Neuronal stem cell (in vitro differentiated cells): Measurements from ENCODE around the gene SLC41A3.
"Not testable (repeated sequence)": the region's sequence is repeated elsewhere in the genome, so short reads cannot be mapped to it uniquely, and the experiment has no call there.

Source experiments
- DNase-seq: peaks from one replicate; pipeline ENCODE4 v3.0.0-alpha.2; 2013; ENCODE audit warnings: low spot score
- H2AFZ ChIP-seq: one replicate; pipeline ENCODE4 v1.6.1; 2013; ENCODE audit warnings: mild to moderate bottlenecking, low read length, inconsistent platforms
- H2AK5ac ChIP-seq: 2 replicates; pipeline ENCODE4 v1.6.1; 2013; ENCODE audit warnings: low read depth, mild to moderate bottlenecking, inconsistent platforms, low read length, moderate library complexity, mixed read lengths
- H2BK120ac ChIP-seq: 2 replicates; pipeline ENCODE4 v1.6.1; 2013; ENCODE audit warnings: low read depth, mild to moderate bottlenecking, inconsistent platforms, low read length, moderate library complexity, mixed read lengths
- H2BK12ac ChIP-seq: one replicate; pipeline ENCODE4 v1.6.1; 2013; ENCODE audit warnings: low read length, inconsistent platforms
- H2BK15ac ChIP-seq: 2 replicates; pipeline ENCODE4 v1.6.1; 2013; ENCODE audit warnings: mild to moderate bottlenecking, low read length, inconsistent platforms, mixed read lengths
- H2BK5ac ChIP-seq: one replicate; pipeline ENCODE4 v1.6.1; 2013; ENCODE audit warnings: inconsistent platforms, mild to moderate bottlenecking, low read length, moderate library complexity
- H3K14ac ChIP-seq: one replicate; pipeline ENCODE4 v1.6.1; 2013; ENCODE audit warnings: low read length, inconsistent platforms
- H3K18ac ChIP-seq: 2 replicates; pipeline ENCODE4 v1.6.1; 2013; ENCODE audit warnings: low read length, inconsistent platforms
- H3K23ac ChIP-seq: 2 replicates; pipeline ENCODE4 v1.6.1; 2013; ENCODE audit warnings: low read depth, mild to moderate bottlenecking, mixed read lengths, low read length, inconsistent platforms; ENCODE audit not compliant: poor library complexity
- H3K27ac ChIP-seq: replicated peaks from 3 replicates; pipeline ENCODE4 v1.5.1; 2013; ENCODE audit warnings: low read length, inconsistent platforms
- H3K27me3 ChIP-seq, 3 experiments: 2 replicates each; pipeline ENCODE4 v1.6.1; 2013; ENCODE audit warnings: low read length in 3 of 3, mild to moderate bottlenecking in 2 of 3, inconsistent platforms in 1 of 3, low read depth in 1 of 3, mixed read lengths in 1 of 3, moderate library complexity in 1 of 3; ENCODE audit not compliant: control insufficient read depth in 3 of 3, insufficient read depth in 3 of 3
- H3K36me3 ChIP-seq, 2 donors: replicated peaks in 1 of 2; 2 replicates each; pipeline ENCODE4 v1.6.1; 2013; ENCODE audit warnings: low read length in 2 of 2; ENCODE audit not compliant: control insufficient read depth in 2 of 2, insufficient read depth in 2 of 2
- H3K4ac ChIP-seq: 2 replicates; pipeline ENCODE4 v1.6.1; 2013; ENCODE audit warnings: inconsistent platforms, mild to moderate bottlenecking, low read length, moderate library complexity
- H3K4me1 ChIP-seq, 2 donors: 1 replicate in 1 of 2; 2 replicates in 1 of 2; pipeline ENCODE4 v1.6.1; 2013; ENCODE audit warnings: low read length in 2 of 2, low read depth in 1 of 2; ENCODE audit not compliant: control insufficient read depth in 2 of 2, insufficient read depth in 1 of 2
- H3K4me2 ChIP-seq: one replicate; pipeline ENCODE4 v1.6.1; 2013; ENCODE audit warnings: mild to moderate bottlenecking, low read length, inconsistent platforms; ENCODE audit not compliant: insufficient read depth, poor library complexity, severe bottlenecking
- H3K4me3 ChIP-seq, 2 donors: 2 replicates each; pipeline ENCODE4 v1.5.1; 2013; ENCODE audit warnings: low read length in 2 of 2, mild to moderate bottlenecking in 2 of 2, inconsistent platforms in 1 of 2, moderate library complexity in 1 of 2
- H3K79me1 ChIP-seq: one replicate; pipeline ENCODE4 v1.6.1; 2013; ENCODE audit warnings: low read depth, mild to moderate bottlenecking, inconsistent platforms, low read length, moderate library complexity
- H3K9ac ChIP-seq: one replicate; pipeline ENCODE4 v1.6.1; 2013; ENCODE audit warnings: mild to moderate bottlenecking, low read depth, low read length, inconsistent platforms; ENCODE audit not compliant: poor library complexity
- H3K9me3 ChIP-seq, 2 donors: replicated peaks in 1 of 2; 2 replicates each; pipeline versions ENCODE3 to v1.6.1; 2013; ENCODE audit warnings: low read length in 2 of 2, mild to moderate bottlenecking in 2 of 2, inconsistent platforms in 1 of 2, low read depth in 1 of 2, mixed read lengths in 1 of 2, moderate library complexity in 1 of 2; ENCODE audit not compliant: control insufficient read depth in 2 of 2, insufficient read depth in 1 of 2
- H4K8ac ChIP-seq: one replicate; pipeline ENCODE4 v1.6.1; 2013; ENCODE audit warnings: low read depth, mild to moderate bottlenecking, inconsistent platforms, low read length, moderate library complexity
- H4K91ac ChIP-seq: one replicate; pipeline ENCODE4 v1.6.1; 2013; ENCODE audit warnings: low read length, low read depth, mild to moderate bottlenecking, inconsistent platforms; ENCODE audit not compliant: poor library complexity
- WGBS, 2 donors: extraction: QIAGEN DNeasy Blood & Tissue Kit; methylation state at CpG; one replicate each; pipeline ENCODE4 v1.1.7; 2013; ENCODE audit warnings: missing lambda C conversion rate in 2 of 2, mixed read lengths in 1 of 2; ENCODE audit not compliant: insufficient read length in 2 of 2, insufficient replicate concordance in 1 of 2; ENCODE audit errors: extremely low coverage in 2 of 2; 5-methylcytosine and 5-hydroxymethylcytosine counted together

Gene SLC41A3

GRCh38 chr3:125977104-125977503 lies 106.8 kb downstream of the SLC41A3 start:
- H3K4me1 ChIP-seq, H2BK5ac ChIP-seq, DNase-seq, H2BK12ac ChIP-seq, H3K4me2 ChIP-seq, H4K91ac ChIP-seq, H2BK15ac ChIP-seq, H3K36me3 ChIP-seq, H3K18ac ChIP-seq, H3K27me3 ChIP-seq, H3K14ac ChIP-seq, H2BK120ac ChIP-seq, H2AFZ ChIP-seq, H3K9me3 ChIP-seq, H3K4me3 ChIP-seq, H3K23ac ChIP-seq, H3K79me1 ChIP-seq, H2AK5ac ChIP-seq, H3K9ac ChIP-seq, H3K4ac ChIP-seq, H3K27ac ChIP-seq, H4K8ac ChIP-seq: not testable (repeated sequence)
- no CpG with 5 or more reads among the region's 7 CpGs for WGBS, 2 donors

- not testable (repeated sequence) for H2BK120ac ChIP-seq, H2BK12ac ChIP-seq
These were observed 107.9 kb downstream of the SLC41A3 start for GRCh38 chr3:125976003-125976390.

GRCh38 chr3:125975245-125976002 lies 108.5 kb downstream of the SLC41A3 start:
- H3K9ac ChIP-seq, H2BK5ac ChIP-seq, H2BK12ac ChIP-seq, H3K4me1 ChIP-seq, H3K4me3 ChIP-seq, H3K4ac ChIP-seq, H4K91ac ChIP-seq, H3K4me2 ChIP-seq, H3K36me3 ChIP-seq, H3K27ac ChIP-seq, H4K8ac ChIP-seq, H3K23ac ChIP-seq, H3K9me3 ChIP-seq, H2AK5ac ChIP-seq, H2BK120ac ChIP-seq, H3K14ac ChIP-seq, H3K18ac ChIP-seq, H2BK15ac ChIP-seq, H2AFZ ChIP-seq, DNase-seq, H3K79me1 ChIP-seq: not testable (repeated sequence)
- no CpG with 5 or more reads among the region's 9 CpGs for WGBS, 2 donors
- peaks cover 0 to 19% (median 7%) of the 10 kb centered on the region in 3 experiments for H3K27me3 ChIP-seq

More at GRCh38 chr3:125976003-125976390, 107.9 kb downstream of the SLC41A3 start:
- not testable (repeated sequence) for H3K36me3 ChIP-seq, H3K23ac ChIP-seq, H4K8ac ChIP-seq, H3K4ac ChIP-seq, H3K4me3 ChIP-seq, H2AFZ ChIP-seq, H3K27ac ChIP-seq, H3K18ac ChIP-seq, H3K9ac ChIP-seq, H3K79me1 ChIP-seq, DNase-seq, H4K91ac ChIP-seq, H3K14ac ChIP-seq, H2AK5ac ChIP-seq, H2BK15ac ChIP-seq, H3K4me2 ChIP-seq, H3K4me1 ChIP-seq, H3K9me3 ChIP-seq, H2BK5ac ChIP-seq
- peaks cover 0 to 13% (median 5%) of the 10 kb centered on the region in 3 experiments for H3K27me3 ChIP-seq
- WGBS, 2 donors, result no CpG with 5 or more reads among the region's 3 CpGs

- H3K14ac ChIP-seq, result peak overlapping the region; percentile 25
- not testable (repeated sequence) for H3K36me3 ChIP-seq, H2BK5ac ChIP-seq, H3K4me1 ChIP-seq, H2AK5ac ChIP-seq, H3K4ac ChIP-seq, H4K8ac ChIP-seq, H3K23ac ChIP-seq, H3K79me1 ChIP-seq, H2BK120ac ChIP-seq, H4K91ac ChIP-seq, H3K9me3 ChIP-seq, H3K27ac ChIP-seq, H2BK12ac ChIP-seq
- H2AFZ ChIP-seq, result peak overlapping the region; percentile 98
- H3K27me3 ChIP-seq, result peaks cover 0 to 36% (median 11%) of the 10 kb centered on the region in 3 experiments
- peak overlapping the region; percentile 80 for H3K18ac ChIP-seq
- peak overlapping the region; percentile 54 to 80 for H3K4me3 ChIP-seq
- H3K4me2 ChIP-seq, result peak overlapping the region; percentile 67
- H2BK15ac ChIP-seq, result peak overlapping the region; percentile 27
- DNase-seq, result peak; percentile 15
- no CpG with 5 or more reads among the region's 31 CpGs for WGBS, 2 donors
- peak overlapping the region; percentile 44 for H3K9ac ChIP-seq
These were observed 111.7 kb downstream of the SLC41A3 start for GRCh38 chr3:125971997-125972944.
